ENCODE data around the gene DNASE2B. TPM values are rescaled to one million over a fixed set of nuclear protein-coding genes. Genes with fewer than 3 reads are reported as not detected.

DNASE2B gene
- total RNA-seq, 2 donors from 2014 or later: not detected

DNA sequence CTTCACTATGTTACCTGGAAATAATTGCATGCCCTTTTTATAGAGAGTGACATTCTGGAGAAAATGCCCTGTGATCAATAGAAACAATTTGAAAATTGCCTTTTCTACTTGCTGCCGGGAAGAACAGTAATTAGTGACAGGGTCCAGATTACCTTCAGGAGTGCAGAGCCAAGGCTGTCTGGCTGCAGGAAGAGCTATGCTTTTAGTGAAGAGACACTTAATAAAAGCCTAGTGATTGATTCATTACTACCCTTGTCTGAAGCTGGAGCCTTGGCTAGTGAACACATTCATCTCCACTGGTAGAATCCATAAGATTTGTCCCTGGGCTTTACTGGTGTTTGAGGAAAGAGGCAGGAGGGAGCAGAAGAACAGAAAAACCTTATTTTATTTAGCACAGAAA is 12.9 kb upstream of the DNASE2B start:
- no peak for DNase-seq (ENCODE audit: low spot score)
- Histone ChIP-seq H3K4me3 (no peak overlapping the region), H3K9me3 (no peaks in the 10 kb centered on the region), H3K27me3 (no peaks in the 10 kb centered on the region), H3K4me1 (no peaks in the 10 kb centered on the region), H3K27ac (no peak overlapping the region), H3K36me3 (no peaks in the 10 kb centered on the region)
- TF ChIP-seq, protein P1, sequence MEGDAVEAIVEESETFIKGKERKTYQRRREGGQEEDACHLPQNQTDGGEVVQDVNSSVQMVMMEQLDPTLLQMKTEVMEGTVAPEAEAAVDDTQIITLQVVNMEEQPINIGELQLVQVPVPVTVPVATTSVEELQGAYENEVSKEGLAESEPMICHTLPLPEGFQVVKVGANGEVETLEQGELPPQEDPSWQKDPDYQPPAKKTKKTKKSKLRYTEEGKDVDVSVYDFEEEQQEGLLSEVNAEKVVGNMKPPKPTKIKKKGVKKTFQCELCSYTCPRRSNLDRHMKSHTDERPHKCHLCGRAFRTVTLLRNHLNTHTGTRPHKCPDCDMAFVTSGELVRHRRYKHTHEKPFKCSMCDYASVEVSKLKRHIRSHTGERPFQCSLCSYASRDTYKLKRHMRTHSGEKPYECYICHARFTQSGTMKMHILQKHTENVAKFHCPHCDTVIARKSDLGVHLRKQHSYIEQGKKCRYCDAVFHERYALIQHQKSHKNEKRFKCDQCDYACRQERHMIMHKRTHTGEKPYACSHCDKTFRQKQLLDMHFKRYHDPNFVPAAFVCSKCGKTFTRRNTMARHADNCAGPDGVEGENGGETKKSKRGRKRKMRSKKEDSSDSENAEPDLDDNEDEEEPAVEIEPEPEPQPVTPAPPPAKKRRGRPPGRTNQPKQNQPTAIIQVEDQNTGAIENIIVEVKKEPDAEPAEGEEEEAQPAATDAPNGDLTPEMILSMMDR (IDR thresholded peaks at IDR 0.05): no peak

DNA sequence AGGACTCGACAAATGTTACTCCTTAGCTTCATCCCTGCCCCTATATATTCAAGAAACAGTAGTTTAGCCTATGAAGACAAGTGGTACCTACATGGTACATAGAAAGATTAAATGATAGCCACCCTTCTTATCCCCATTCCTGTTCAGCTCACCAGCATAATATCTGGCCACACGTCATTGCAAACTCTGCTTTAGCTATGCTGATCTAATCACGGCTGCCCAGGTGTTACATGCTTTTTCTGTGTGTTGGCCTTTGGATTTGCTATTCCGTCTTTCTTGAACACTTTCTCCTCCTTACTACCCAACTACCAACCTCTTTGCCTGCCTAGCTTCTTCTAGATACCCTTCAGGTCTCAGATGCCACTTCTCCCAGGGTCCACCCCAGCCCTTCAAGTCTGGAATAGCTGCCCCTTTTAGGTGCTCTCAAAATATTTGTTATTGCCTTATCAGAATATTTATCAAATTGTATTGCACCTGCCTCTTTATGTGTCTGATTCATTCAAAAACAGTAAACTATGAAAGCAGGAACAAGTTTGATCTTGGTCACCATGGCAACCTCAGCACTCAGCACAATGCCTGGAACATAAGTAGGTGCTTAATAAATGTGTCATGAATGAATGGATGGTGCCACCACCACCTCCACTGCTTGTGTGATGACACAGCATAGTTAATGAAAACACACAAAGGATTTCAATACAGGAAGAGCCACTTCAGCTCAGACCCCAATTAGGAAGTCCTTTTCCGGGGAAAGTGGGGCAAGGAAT is 11.4 kb upstream of the DNASE2B start:
- Histone ChIP-seq H3K4me3 (no peak overlapping the region), H3K27me3 (no peaks in the 10 kb centered on the region), H3K27ac (no peak overlapping the region), H3K4me1 (no peaks in the 10 kb centered on the region), H3K9me3 (no peaks in the 10 kb centered on the region), H3K36me3 (no peaks in the 10 kb centered on the region)
- TF ChIP-seq, protein P1 (IDR thresholded peaks at IDR 0.05): no peak
- DNase-seq (ENCODE audit: low spot score): no peak

DNA sequence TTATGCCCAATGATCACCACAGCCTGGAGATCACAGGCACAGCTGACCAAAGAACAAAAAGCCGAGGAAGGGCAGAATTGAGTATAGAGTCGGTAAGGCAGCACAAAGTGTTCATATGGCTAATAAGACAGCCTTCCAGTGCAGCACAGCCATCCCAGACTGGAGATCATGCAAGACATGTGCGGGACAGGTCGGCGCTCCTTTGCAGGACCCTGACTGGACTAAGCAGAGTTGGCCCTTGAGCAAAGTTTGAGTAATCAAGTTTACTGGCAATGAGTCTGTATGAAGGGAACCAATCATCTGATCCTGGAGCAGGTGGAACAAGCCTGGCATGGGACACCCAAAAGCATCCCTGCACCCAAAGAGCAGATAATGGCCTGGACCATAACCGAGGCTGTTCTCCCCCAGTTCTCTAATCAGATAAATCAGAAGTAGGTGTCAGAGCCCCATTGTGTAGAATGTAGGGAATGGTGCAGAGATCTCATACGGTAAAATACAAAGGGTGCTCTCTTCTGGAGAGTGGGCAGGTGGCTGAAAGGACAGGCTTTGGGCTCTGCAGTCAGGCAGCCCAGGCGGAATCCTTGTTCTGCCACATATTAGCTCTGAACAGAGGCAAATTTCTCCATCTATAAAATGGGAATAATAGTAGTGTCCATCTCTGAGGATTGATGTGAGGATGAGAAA is 10.7 kb upstream of the DNASE2B start:
- Histone ChIP-seq H3K4me3 (no peak overlapping the region), H3K27me3 (no peaks in the 10 kb centered on the region), H3K9me3 (no peaks in the 10 kb centered on the region), H3K27ac (no peak overlapping the region), H3K36me3 (no peaks in the 10 kb centered on the region), H3K4me1 (no peaks in the 10 kb centered on the region)
- TF ChIP-seq, protein P1 (IDR thresholded peaks at IDR 0.05): no peak
- DNase-seq (ENCODE audit: low spot score): no peak

DNA sequence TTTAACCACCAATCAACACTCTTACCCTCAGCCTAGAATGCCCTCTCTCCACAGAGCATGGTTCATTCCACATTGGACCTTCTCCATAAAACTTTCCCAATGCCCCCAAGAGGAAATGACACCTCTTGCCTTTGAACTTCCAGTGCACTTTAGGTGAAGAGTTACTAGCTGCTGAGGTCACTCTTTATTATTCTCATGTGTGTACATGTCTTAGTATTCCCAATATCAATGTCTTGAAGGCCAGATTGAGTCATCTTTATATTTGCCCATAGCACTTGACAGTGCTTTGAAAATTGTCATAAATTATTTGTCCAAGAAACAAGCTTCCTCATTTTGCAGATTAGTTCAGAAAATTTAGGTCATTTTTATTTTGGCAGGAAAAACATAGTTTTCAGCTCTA is 8.1 kb upstream of the DNASE2B start:
- H3K4me3 ChIP-seq: no peak overlapping the region
- H3K27me3 ChIP-seq: no peaks in the 10 kb centered on the region
- H3K9me3 ChIP-seq: no peaks in the 10 kb centered on the region
- no peaks in the 10 kb centered on the region for H3K36me3 ChIP-seq
- H3K27ac ChIP-seq: no peak overlapping the region
- no peaks in the 10 kb centered on the region for H3K4me1 ChIP-seq
- TF ChIP-seq, protein P1 (IDR thresholded peaks at IDR 0.05): no peak
- DNase-seq (ENCODE audit: low spot score): no peak

DNA sequence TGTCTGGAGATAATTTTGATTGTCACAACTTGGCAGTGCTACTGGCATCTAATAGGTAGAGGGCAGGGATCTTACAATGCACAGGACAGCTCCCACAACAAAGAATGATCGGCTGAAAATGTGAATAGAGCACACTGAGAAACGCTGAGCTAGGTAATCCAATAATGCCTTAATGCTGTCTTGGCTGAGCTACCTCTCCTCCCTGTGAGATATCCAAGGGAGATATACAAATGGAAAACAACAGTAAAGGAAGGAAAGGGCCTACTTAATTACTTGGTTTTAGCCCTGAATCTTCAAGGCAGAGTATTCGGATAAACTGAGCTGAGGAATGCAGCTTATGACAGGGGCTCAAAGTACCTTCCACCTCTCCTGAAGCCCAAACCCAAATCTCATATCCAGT is 2.9 kb downstream of the DNASE2B start:
- Histone ChIP-seq H3K4me1 (no peaks in the 10 kb centered on the region), H3K9me3 (no peaks in the 10 kb centered on the region), H3K4me3 (no peak overlapping the region), H3K36me3 (no peaks in the 10 kb centered on the region), H3K27me3 (no peaks in the 10 kb centered on the region), H3K27ac (no peak overlapping the region)
- TF ChIP-seq, protein P1 (IDR thresholded peaks at IDR 0.05): no peak
- no peak for DNase-seq (ENCODE audit: low spot score)
